IPS-NIHi11 (cell line): Measurements from ENCODE around the gene ALKBH5.
"Not testable (repeated sequence)": the region's sequence is repeated elsewhere in the genome, so short reads cannot be mapped to it uniquely, and the experiment has no call there.

ENCODE experiments used
- DNase-seq: peaks from one replicate; pipeline ENCODE4 v3.0.0; 2012; ENCODE audit warnings: mixed read lengths, low spot score

The ALKBH5 gene

GRCh38 chr17:18185832-18186626, 2.4 kb downstream of the ALKBH5 start:
- no peak for DNase-seq

DNA sequence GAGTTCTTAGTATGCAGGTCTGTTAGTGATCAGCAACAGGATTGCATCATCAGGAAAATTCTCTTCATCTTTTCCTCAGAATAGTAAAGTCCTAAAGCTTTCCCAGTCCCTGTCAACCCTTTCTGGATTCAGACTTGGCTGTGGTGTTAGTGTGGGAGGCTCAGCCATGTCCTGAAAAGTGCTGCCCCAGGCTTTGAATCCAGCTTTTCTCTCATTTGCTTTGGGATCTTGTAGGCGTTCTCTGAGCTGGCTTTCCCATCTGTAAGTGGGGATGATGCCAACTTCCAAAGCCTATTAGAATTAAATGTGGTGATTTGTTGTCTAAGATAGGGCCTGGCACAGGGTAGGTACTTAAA, 3.0 kb downstream of the ALKBH5 start:
- DNase-seq, result no peak

- DNase-seq, result no peak
Observed at GRCh38 chr17:18187226-18187625, 3.6 kb downstream of the ALKBH5 start.

GRCh38 chr17:18187821-18188761, 4.5 kb downstream of the ALKBH5 start:
- no peak for DNase-seq

DNA sequence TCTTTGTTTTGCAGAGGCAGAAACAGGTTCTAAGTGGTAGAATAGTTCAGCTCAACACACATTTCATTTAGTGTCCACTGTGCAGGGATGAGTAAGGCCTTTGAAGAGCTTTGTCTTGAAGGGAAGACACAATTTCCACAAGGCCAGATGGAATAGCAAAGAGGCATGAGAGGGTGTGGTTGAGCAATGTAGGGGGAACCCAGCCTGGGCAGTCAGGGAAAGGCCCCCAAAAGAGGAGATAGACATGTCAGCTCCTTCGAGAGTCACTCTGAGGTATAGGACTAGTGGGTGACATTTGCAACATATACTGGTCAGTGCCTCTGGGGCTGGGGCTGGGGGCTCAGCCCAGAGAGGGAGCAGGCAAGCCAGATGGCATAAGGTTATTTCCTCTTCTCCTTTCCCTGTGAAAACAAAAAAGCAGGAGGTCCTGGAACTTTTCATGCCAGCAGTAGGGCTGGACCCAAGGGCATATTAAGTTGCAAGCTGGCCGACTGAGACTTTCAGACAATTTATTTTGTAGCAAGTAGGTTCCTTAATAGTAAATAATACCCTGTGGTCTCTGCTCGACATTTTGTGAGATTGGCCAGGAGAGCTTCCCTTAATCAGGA, 7.1 kb downstream of the ALKBH5 start:
- DNase-seq, result no peak

DNA sequence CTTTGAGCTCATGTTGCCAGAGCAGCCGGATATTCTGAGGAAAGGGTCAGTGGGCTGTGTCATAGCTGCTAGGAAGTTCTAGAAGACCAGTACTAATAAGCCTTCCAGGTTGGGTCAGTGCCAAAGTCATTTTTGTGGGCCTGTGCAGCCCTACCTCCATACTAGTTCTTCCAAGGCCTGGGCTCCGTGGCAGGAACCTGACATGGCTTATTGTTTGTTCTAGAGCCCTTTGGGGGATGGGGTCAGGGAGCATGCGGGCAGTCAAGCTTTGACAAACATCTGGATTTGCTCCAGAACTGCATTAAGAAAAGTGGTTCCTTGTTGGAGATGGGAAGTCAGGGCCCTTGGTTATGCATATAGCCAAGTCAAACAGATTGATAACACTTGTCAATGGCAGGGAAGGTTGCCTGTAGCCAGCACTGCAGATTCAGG, 7.6 kb downstream of the ALKBH5 start:
- no peak for DNase-seq

GRCh38 chr17:18191967-18192366, 8.3 kb downstream of the ALKBH5 start:
- DNase-seq, result peak; percentile 57

GRCh38 chr17:18194394-18194793, 10.8 kb downstream of the ALKBH5 start:
- no peak for DNase-seq

GRCh38 chr17:18194804-18195203, 11.2 kb downstream of the ALKBH5 start:
- DNase-seq, result no peak

GRCh38 chr17:18195246-18195645, 11.6 kb downstream of the ALKBH5 start:
- DNase-seq, result no peak

- no peak for DNase-seq
Observed at GRCh38 chr17:18197535-18198194, 14.0 kb downstream of the ALKBH5 start.

DNA sequence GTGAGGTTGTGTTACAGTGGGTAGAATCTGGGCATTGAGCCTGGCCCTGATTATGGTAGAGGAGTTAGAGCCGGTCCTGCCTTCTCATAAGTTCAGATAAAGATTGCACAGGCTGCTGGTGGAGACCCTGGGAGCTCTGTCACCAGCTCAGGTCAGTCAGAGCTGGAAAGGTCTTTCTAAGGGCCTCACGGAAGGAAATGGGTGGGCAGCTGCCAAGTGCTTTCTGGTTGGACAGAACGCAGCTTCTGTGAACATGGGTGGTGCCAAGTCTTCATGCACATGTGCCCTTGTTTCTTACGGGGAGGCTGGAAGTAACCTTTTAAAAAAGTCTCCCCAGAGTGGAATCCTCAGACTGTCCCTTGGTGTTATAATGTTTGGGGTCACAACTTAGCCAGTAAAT, 14.9 kb downstream of the ALKBH5 start:
- DNase-seq, result no peak

DNA sequence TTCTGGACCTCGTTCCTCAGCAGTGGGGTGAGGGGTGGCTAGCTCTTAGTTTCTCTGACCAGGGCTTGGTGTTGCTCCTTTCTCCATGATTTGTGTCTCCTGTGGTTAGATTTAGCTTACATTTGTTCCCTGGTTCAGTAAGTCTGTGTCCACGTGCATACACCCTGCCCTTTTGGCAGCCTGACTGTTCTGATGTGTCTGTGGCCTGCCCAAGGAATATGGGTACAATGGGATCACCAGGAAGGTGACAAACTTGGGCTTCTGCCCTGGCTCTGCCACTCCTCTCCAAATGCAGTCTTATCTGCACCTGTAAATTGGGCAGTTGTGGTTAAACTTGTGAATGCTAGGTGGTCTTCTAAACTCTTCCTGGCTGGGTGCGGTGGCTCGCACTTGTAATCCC, 17.5 kb downstream of the ALKBH5 start:
- DNase-seq, result no peak

GRCh38 chr17:18203308-18203707, 19.7 kb downstream of the ALKBH5 start:
- no peak for DNase-seq

- no peak for DNase-seq
Observed at GRCh38 chr17:18205861-18206260, 22.2 kb downstream of the ALKBH5 start.

GRCh38 chr17:18206962-18207361, 23.3 kb downstream of the ALKBH5 start:
- no peak for DNase-seq

DNA sequence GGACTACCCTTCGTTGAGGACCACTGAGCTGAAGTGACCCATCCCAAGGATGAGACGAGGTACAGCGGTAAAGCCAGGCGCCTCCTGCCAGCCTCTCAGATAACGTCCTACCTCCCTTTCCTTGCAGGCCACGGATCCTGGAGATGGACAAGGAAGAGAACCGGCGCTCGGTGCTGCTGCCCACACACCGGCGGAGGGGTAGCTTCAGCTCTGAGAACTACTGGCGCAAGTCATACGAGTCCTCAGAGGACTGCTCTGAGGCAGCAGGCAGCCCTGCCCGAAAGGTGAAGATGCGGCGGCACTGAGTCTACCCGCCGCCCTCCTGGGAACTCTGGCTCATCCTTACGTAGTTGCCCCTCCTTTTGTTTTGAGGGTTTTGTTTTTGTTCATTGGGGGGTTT, 24.5 kb downstream of the ALKBH5 start:
- no peak for DNase-seq

- no peak for DNase-seq
Observed at GRCh38 chr17:18213666-18214270, 30.1 kb downstream of the ALKBH5 start.

- not testable (repeated sequence) for DNase-seq
Observed at GRCh38 chr17:18216906-18217305, 33.3 kb downstream of the ALKBH5 start.

GRCh38 chr17:18217412-18218015, 33.9 kb downstream of the ALKBH5 start:
- DNase-seq, result peak; percentile 91

DNA sequence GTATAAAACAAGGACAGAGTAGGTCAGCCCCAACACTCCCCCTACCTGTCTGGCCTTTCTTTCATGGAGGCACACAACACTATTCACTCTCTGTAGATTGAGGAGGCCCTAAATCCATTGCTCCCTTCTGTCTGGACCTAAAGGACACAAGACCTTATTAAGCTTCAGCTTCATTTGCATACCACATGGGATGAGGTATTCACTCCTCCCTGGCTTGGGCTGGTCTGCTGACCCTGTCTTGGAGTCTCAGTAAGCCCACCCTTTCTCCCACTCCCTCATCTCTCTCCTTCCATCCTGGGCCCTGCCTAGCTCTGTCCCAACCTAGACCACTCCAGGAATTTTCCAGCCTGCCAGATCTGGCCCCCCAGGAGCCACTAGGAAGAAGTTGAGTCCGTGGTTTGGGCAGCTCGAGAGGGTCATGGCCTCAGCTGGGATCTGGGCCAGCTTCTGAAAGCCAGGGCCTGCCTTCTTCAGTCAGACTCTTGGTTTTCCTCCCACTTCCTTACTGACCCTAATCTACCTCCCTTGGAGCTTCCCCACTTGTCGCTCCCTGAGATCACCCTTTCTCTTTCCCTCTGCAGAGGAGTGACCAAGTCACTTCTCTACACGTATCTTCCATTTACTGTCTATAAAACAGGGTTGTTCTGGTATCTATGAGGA, 35.3 kb downstream of the ALKBH5 start:
- DNase-seq, result no peak
